ENCODE results near the gene SENP3. TPM values are rescaled to one million over a fixed set of nuclear protein-coding genes. Genes with fewer than 3 reads are reported as not detected.
A peak's percentile ranks its signal among the peaks of the same experiment; 100 is the strongest.
"Not testable (repeated sequence)": the region's sequence is repeated elsewhere in the genome, so short reads cannot be mapped to it uniquely, and the experiment has no call there.

The SENP3 gene
- total RNA-seq, 1 experiment from 2014 or later: 30.2 TPM

- Mint-ChIP-seq H3K9me3 (ENCODE audit: unreplicated experiment) (no peaks in the 10 kb centered on the region), H3K27ac (ENCODE audit: unreplicated experiment) (peak overlapping the region; percentile 53), H3K27me3 (ENCODE audit: insufficient read depth, unreplicated experiment) (no peaks in the 10 kb centered on the region), H3K4me3 (ENCODE audit: unreplicated experiment) (no peak overlapping the region), H3K36me3 (ENCODE audit: insufficient read depth, unreplicated experiment) (peaks cover 66% of the 10 kb centered on the region), H3K4me1 (ENCODE audit: low read depth, unreplicated experiment) (no peaks in the 10 kb centered on the region)
- no peak for DNase-seq
- no peak overlapping the region for H3K4me3 ChIP-seq (ENCODE audit: low read depth, low read length)
- no peaks in the 10 kb centered on the region for H3K27me3 ChIP-seq (replicated peaks; ENCODE audit: control insufficient read depth, insufficient read depth, low read length)
- no peak for TF ChIP-seq CTCF (IDR thresholded peaks at IDR 0.05; ENCODE audit: insufficient read depth in 1 of 2, low read depth in 1 of 2, low read length in 1 of 2, severe bottlenecking in 1 of 2, unreplicated experiment in 1 of 2)
- BruUV-seq (replicated peaks): no TSS peak
- no peaks in the 10 kb centered on the region for H3K9me3 ChIP-seq
- H3K4me1 ChIP-seq: no peaks in the 10 kb centered on the region
- intact Hi-C loops (cut with micrococcal nuclease; ENCODE audit: unreplicated experiment): no loop called here
- no peaks in the 10 kb centered on the region for H3K36me3 ChIP-seq (ENCODE audit: control insufficient read depth, insufficient read depth, low read length)
- CTCF ChIA-PET: no interaction called here
- POLR2A ChIA-PET: interaction anchor here (0.6 kb wide), 1 partner anchor 172 kb away, joined by 3 read pairs; no protein-coding TSS in a partner anchor
Measured at GRCh38 chr17:7591596-7591995, 29.9 kb downstream of the SENP3 start.

GRCh38 chr17:7592422-7593021 lies 30.8 kb downstream of the SENP3 start:
- H3K4me3 Mint-ChIP-seq (ENCODE audit: unreplicated experiment): no peak overlapping the region
- no peaks in the 10 kb centered on the region for H3K27me3 Mint-ChIP-seq (ENCODE audit: insufficient read depth, unreplicated experiment)
- TF ChIP-seq CTCF (IDR thresholded peaks at IDR 0.05; ENCODE audit: insufficient read depth in 1 of 2, low read depth in 1 of 2, low read length in 1 of 2, severe bottlenecking in 1 of 2, unreplicated experiment in 1 of 2): no peak
- BruUV-seq (replicated peaks): no TSS peak
- H3K27me3 ChIP-seq (replicated peaks; ENCODE audit: control insufficient read depth, insufficient read depth, low read length): no peaks in the 10 kb centered on the region
- no peak overlapping the region for H3K27ac Mint-ChIP-seq (ENCODE audit: unreplicated experiment)
- no peaks in the 10 kb centered on the region for H3K9me3 ChIP-seq
- H3K4me3 ChIP-seq (ENCODE audit: low read depth, low read length): no peak overlapping the region
- POLR2A ChIA-PET: interaction anchor here (0.6 kb wide), 1 partner anchor 173 kb away, joined by 3 read pairs; no protein-coding TSS in a partner anchor
- CTCF ChIA-PET: no interaction called here
- no peaks in the 10 kb centered on the region for H3K4me1 ChIP-seq
- H3K36me3 ChIP-seq (ENCODE audit: control insufficient read depth, insufficient read depth, low read length): no peaks in the 10 kb centered on the region
- H3K9me3 Mint-ChIP-seq (ENCODE audit: unreplicated experiment): no peaks in the 10 kb centered on the region
- no peaks in the 10 kb centered on the region for H3K4me1 Mint-ChIP-seq (ENCODE audit: low read depth, unreplicated experiment)
- no peak for DNase-seq
- peaks cover 69% of the 10 kb centered on the region for H3K36me3 Mint-ChIP-seq (ENCODE audit: insufficient read depth, unreplicated experiment)
- intact Hi-C loops (cut with micrococcal nuclease; ENCODE audit: unreplicated experiment): no loop called here

GRCh38 chr17:7593296-7593695 lies 31.6 kb downstream of the SENP3 start:
- no peak overlapping the region for H3K27ac Mint-ChIP-seq (ENCODE audit: unreplicated experiment)
- no peak overlapping the region for H3K4me3 Mint-ChIP-seq (ENCODE audit: unreplicated experiment)
- Histone ChIP-seq H3K36me3 (ENCODE audit: control insufficient read depth, insufficient read depth, low read length) (no peaks in the 10 kb centered on the region), H3K9me3 (no peaks in the 10 kb centered on the region), H3K27me3 (replicated peaks; ENCODE audit: control insufficient read depth, insufficient read depth, low read length) (no peaks in the 10 kb centered on the region), H3K4me1 (no peaks in the 10 kb centered on the region), H3K4me3 (ENCODE audit: low read depth, low read length) (no peak overlapping the region)
- no peaks in the 10 kb centered on the region for H3K4me1 Mint-ChIP-seq (ENCODE audit: low read depth, unreplicated experiment)
- CTCF ChIA-PET: no interaction called here
- H3K27me3 Mint-ChIP-seq (ENCODE audit: insufficient read depth, unreplicated experiment): no peaks in the 10 kb centered on the region
- no peaks in the 10 kb centered on the region for H3K9me3 Mint-ChIP-seq (ENCODE audit: unreplicated experiment)
- intact Hi-C loops (cut with micrococcal nuclease; ENCODE audit: unreplicated experiment): no loop called here
- no TSS peak for BruUV-seq (replicated peaks)
- POLR2A ChIA-PET: no interaction called here
- peaks cover 68% of the 10 kb centered on the region for H3K36me3 Mint-ChIP-seq (ENCODE audit: insufficient read depth, unreplicated experiment)
- no peak for DNase-seq
- no peak for TF ChIP-seq CTCF (IDR thresholded peaks at IDR 0.05; ENCODE audit: insufficient read depth in 1 of 2, low read depth in 1 of 2, low read length in 1 of 2, severe bottlenecking in 1 of 2, unreplicated experiment in 1 of 2)

- H3K4me3 Mint-ChIP-seq (ENCODE audit: unreplicated experiment); H3K9me3 Mint-ChIP-seq (ENCODE audit: unreplicated experiment); BruUV-seq (replicated peaks); CTCF ChIA-PET; POLR2A ChIA-PET; intact Hi-C loops (cut with micrococcal nuclease; ENCODE audit: unreplicated experiment); H3K36me3 ChIP-seq (ENCODE audit: control insufficient read depth, insufficient read depth, low read length); H3K27me3 Mint-ChIP-seq (ENCODE audit: insufficient read depth, unreplicated experiment); H3K4me1 ChIP-seq; H3K27me3 ChIP-seq (replicated peaks; ENCODE audit: control insufficient read depth, insufficient read depth, low read length); DNase-seq; H3K4me1 Mint-ChIP-seq (ENCODE audit: low read depth, unreplicated experiment); H3K4me3 ChIP-seq (ENCODE audit: low read depth, low read length); H3K9me3 ChIP-seq; H3K27ac Mint-ChIP-seq (ENCODE audit: unreplicated experiment): not testable (repeated sequence)
- peaks cover 89% of the 10 kb centered on the region for H3K36me3 Mint-ChIP-seq (ENCODE audit: insufficient read depth, unreplicated experiment)
Measured at GRCh38 chr17:7597561-7597960, 35.8 kb downstream of the SENP3 start.

Data from Caco-2 (cell line).